Tibial nerve (tissue), 4 donors: Measurements from ENCODE around the gene FXYD3.

Experiments
- CTCF ChIP-seq, 5 experiments: fragments of 200-600 bp in 3 of 5; fragments of 450-650 bp in 2 of 5; sonication (generic) in 3 of 5; IDR thresholded peaks; one replicate each; pipeline ENCODE4 v1.5.1; 2016 to 2019; ENCODE audit warnings: antibody characterized with exemption in 5 of 5, mild to moderate bottlenecking in 3 of 5, moderate library complexity in 2 of 5
- EP300 ChIP-seq, 2 donors: sonication (generic); formaldehyde crosslinking; IDR thresholded peaks; one replicate each; pipeline ENCODE4 v1.6.1; 2017; ENCODE audit warnings: antibody characterized with exemption in 2 of 2, mild to moderate bottlenecking in 1 of 2
- POLR2A ChIP-seq, 2 donors: fragments of 450-650 bp; IDR thresholded peaks; one replicate each; pipeline ENCODE4 v1.6.1; 2017; ENCODE audit warnings: antibody characterized with exemption in 2 of 2, mild to moderate bottlenecking in 2 of 2, moderate library complexity in 2 of 2

DNA sequence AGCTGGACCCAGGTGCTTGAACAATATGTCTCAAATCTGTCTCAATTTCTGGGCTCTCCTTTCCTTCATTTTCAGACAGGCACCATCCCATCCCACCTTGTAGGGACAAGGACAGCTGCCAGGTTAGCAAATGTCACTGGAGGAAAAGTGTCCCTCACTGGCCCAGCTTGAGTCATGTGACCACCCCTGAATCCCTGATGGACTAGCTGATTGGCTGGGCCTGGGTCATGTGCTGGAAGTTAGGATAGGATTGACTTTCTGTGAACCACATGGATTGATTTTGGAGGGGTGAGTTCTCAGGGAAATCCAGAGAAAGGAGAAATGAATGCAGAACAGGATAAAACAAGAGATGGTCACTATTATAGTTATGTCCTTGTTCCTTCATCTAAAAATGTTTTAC is 28.2 kb upstream of the FXYD3 start:
- no peak for TF ChIP-seq CTCF (IDR thresholded peaks at IDR 0.05)
- no peak for TF ChIP-seq POLR2A (IDR thresholded peaks at IDR 0.05)
- TF ChIP-seq EP300 (IDR thresholded peaks at IDR 0.05): no peak
